Measurements from ENCODE around the gene JAML.

JAML gene

GRCh38 chr11:118221419-118221818 lies 3.4 kb downstream of the JAML start:
- H3K4me3 ChIP-seq (ENCODE audit: low read depth, low read length): no peak overlapping the region
- DNase-seq (ENCODE audit: low read depth): no peak
- TF ChIP-seq CTCF (IDR thresholded peaks at IDR 0.05; ENCODE audit: insufficient read depth, low read depth, low read length, missing control alignments): no peak

GRCh38 chr11:118219732-118220131 lies 5.1 kb downstream of the JAML start:
- DNase-seq (ENCODE audit: low read depth): no peak
- no peak overlapping the region for H3K4me3 ChIP-seq (ENCODE audit: low read depth, low read length)
- TF ChIP-seq CTCF (IDR thresholded peaks at IDR 0.05; ENCODE audit: insufficient read depth, low read depth, low read length, missing control alignments): no peak

- no peak for TF ChIP-seq CTCF (IDR thresholded peaks at IDR 0.05; ENCODE audit: insufficient read depth, low read depth, low read length, missing control alignments)
- no peak overlapping the region for H3K4me3 ChIP-seq (ENCODE audit: low read depth, low read length)
- DNase-seq (ENCODE audit: low read depth): no peak
Observed at GRCh38 chr11:118219244-118219643, 5.6 kb downstream of the JAML start.

GRCh38 chr11:118217575-118217974 lies 7.2 kb downstream of the JAML start:
- peak; percentile 52 for DNase-seq (ENCODE audit: low read depth)
- TF ChIP-seq CTCF (IDR thresholded peaks at IDR 0.05; ENCODE audit: insufficient read depth, low read depth, low read length, missing control alignments): no peak
- no peak overlapping the region for H3K4me3 ChIP-seq (ENCODE audit: low read depth, low read length)

GRCh38 chr11:118216621-118217481 lies 8.0 kb downstream of the JAML start:
- peak; percentile 82 for DNase-seq (ENCODE audit: low read depth)
- TF ChIP-seq CTCF (IDR thresholded peaks at IDR 0.05; ENCODE audit: insufficient read depth, low read depth, low read length, missing control alignments): no peak

GRCh38 chr11:118215765-118216164 lies 9.0 kb downstream of the JAML start:
- TF ChIP-seq CTCF (IDR thresholded peaks at IDR 0.05; ENCODE audit: insufficient read depth, low read depth, low read length, missing control alignments): no peak
- no peak for DNase-seq (ENCODE audit: low read depth)
- peak overlapping the region; percentile 2 for H3K4me3 ChIP-seq (ENCODE audit: low read depth, low read length)

More at GRCh38 chr11:118216621-118217481, 8.0 kb downstream of the JAML start:
- H3K4me3 ChIP-seq (ENCODE audit: low read depth, low read length): peak overlapping the region; percentile 45

GRCh38 chr11:118215262-118215661 lies 9.5 kb downstream of the JAML start:
- no peak overlapping the region for H3K4me3 ChIP-seq (ENCODE audit: low read depth, low read length)
- TF ChIP-seq CTCF (IDR thresholded peaks at IDR 0.05; ENCODE audit: insufficient read depth, low read depth, low read length, missing control alignments): no peak
- peak; percentile 48 for DNase-seq (ENCODE audit: low read depth)
